Endothelial cell (in vitro differentiated cells): ENCODE measurements around the gene JMY. TPM values are rescaled to one million over a fixed set of nuclear protein-coding genes. Genes with fewer than 3 reads are reported as not detected.

Experiments
- DNase-seq: peaks from one replicate; pipeline ENCODE4 v3.0.0; 2021; ENCODE audit warnings: low spot score
- H3K27ac Mint-ChIP-seq: one replicate; pipeline ENCODE4 v1.8.0; 2021; ENCODE audit warnings: mixed read lengths, inconsistent platforms; ENCODE audit not compliant: unreplicated experiment
- H3K27me3 Mint-ChIP-seq: one replicate; pipeline ENCODE4 v1.8.0; 2021; ENCODE audit warnings: mild to moderate bottlenecking, moderate library complexity, mixed read lengths, inconsistent platforms; ENCODE audit not compliant: unreplicated experiment
- H3K36me3 Mint-ChIP-seq: one replicate; pipeline ENCODE4 v1.8.0; 2021; ENCODE audit warnings: mild to moderate bottlenecking, low read depth, mixed read lengths, inconsistent platforms; ENCODE audit not compliant: unreplicated experiment
- H3K4me1 Mint-ChIP-seq: one replicate; pipeline ENCODE4 v1.8.0; 2021; ENCODE audit warnings: mild to moderate bottlenecking, mixed read lengths, inconsistent platforms; ENCODE audit not compliant: unreplicated experiment
- H3K4me3 Mint-ChIP-seq: one replicate; pipeline ENCODE4 v1.8.0; 2021; ENCODE audit warnings: mild to moderate bottlenecking, mixed read lengths, inconsistent platforms; ENCODE audit not compliant: unreplicated experiment
- H3K9me3 Mint-ChIP-seq: one replicate; pipeline ENCODE4 v1.8.0; 2021; ENCODE audit warnings: mixed read lengths, inconsistent platforms; ENCODE audit not compliant: unreplicated experiment
- CTCF ChIP-seq: fragments of 200-600 bp; sonication (generic); IDR thresholded peaks from one replicate; pipeline ENCODE4 v1.5.0; 2021; ENCODE audit warnings: antibody characterized with exemption; ENCODE audit not compliant: unreplicated experiment
- total RNA-seq: library from RNA; stranded (reverse); fragmentation: NEBNext Ultra II Directional; extraction: Animal tissue kit (Norgen Biotek cat#: 25700); gene quantifications from one replicate; pipeline ENCODE4 v1.2.1, GENCODE V29; 2021; ENCODE audit not compliant: unreplicated experiment

Gene JMY
- total RNA-seq, 1 donor from 2014 or later = 7.7 TPM

DNA sequence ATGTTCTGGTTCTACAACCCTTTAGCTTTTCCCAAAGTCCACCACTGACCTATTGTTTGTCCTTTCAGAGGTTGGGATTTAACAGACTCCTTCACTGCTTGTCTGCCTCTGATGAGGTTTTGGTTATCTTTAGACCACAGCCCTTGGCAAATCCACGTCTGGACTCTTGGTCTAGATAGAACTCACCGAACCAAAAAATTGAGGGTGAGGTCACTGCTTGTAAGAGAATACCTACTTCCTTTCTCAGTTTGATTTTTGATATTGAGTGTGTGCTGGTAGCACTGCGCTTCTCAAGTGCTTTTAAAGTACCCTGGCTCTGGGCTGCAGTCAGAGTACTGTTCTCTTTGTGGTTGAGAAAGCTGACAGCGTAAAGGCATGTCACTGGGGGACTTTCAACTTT, 61.7 kb downstream of the JMY start:
- Mint-ChIP-seq H3K27me3 (peaks cover 2% of the 10 kb centered on the region), H3K4me1 (peaks cover 4% of the 10 kb centered on the region), H3K36me3 (no peaks in the 10 kb centered on the region), H3K4me3 (no peak overlapping the region), H3K27ac (no peak overlapping the region), H3K9me3 (no peaks in the 10 kb centered on the region)
- no peak for DNase-seq
- TF ChIP-seq CTCF = no peak

GRCh38 chr5:79301046-79301712, 65.2 kb downstream of the JMY start:
- peak overlapping the region; percentile 25 for H3K27ac Mint-ChIP-seq

GRCh38 chr5:79302454-79302853, 66.5 kb downstream of the JMY start:
- no peak for TF ChIP-seq CTCF
- H3K36me3 Mint-ChIP-seq = peaks cover 3% of the 10 kb centered on the region
- DNase-seq = no peak
- peaks cover 4% of the 10 kb centered on the region for H3K4me1 Mint-ChIP-seq
- H3K4me3 Mint-ChIP-seq = no peak overlapping the region
- H3K27ac Mint-ChIP-seq = no peak overlapping the region
- no peaks in the 10 kb centered on the region for H3K9me3 Mint-ChIP-seq
- peaks cover 2% of the 10 kb centered on the region for H3K27me3 Mint-ChIP-seq

More at GRCh38 chr5:79301046-79301712, 65.2 kb downstream of the JMY start:
- peaks cover 4% of the 10 kb centered on the region for H3K4me1 Mint-ChIP-seq
- H3K27me3 Mint-ChIP-seq = peaks cover 2% of the 10 kb centered on the region
- H3K36me3 Mint-ChIP-seq = no peaks in the 10 kb centered on the region
- DNase-seq = no peak
- no peaks in the 10 kb centered on the region for H3K9me3 Mint-ChIP-seq
- H3K4me3 Mint-ChIP-seq = peak overlapping the region; percentile 44
- TF ChIP-seq CTCF = no peak

DNA sequence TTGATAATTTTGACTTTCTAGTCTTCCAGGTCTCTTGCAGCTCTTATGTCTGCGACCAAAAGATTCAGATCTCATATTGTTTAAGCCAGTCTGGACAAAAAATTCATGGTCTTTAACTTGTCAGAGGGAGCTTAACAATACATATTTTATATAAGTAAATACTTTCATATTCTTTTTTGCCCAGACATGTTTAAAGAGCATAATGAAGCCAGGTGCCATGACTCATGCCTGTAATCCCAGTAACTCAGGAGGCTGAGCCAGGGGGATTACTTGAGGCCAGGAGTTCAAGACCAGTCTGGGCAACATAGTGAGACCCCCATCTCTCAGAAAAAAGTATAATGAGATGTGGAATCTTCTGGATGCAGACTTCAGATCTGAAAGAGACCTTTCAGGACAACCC, 69.8 kb downstream of the JMY start:
- Mint-ChIP-seq H3K27me3 (no peaks in the 10 kb centered on the region), H3K4me1 (peaks cover 11% of the 10 kb centered on the region), H3K9me3 (no peaks in the 10 kb centered on the region), H3K36me3 (peaks cover 3% of the 10 kb centered on the region), H3K4me3 (no peak overlapping the region), H3K27ac (no peak overlapping the region)
- DNase-seq = no peak
- TF ChIP-seq CTCF = no peak

GRCh38 chr5:79318935-79319614, 83.1 kb downstream of the JMY start:
- Mint-ChIP-seq H3K36me3 (peaks cover 6% of the 10 kb centered on the region), H3K27me3 (peaks cover 1% of the 10 kb centered on the region), H3K27ac (no peak overlapping the region), H3K4me3 (no peak overlapping the region), H3K4me1 (no peaks in the 10 kb centered on the region), H3K9me3 (no peaks in the 10 kb centered on the region)
- no peak for TF ChIP-seq CTCF
- DNase-seq = no peak
